Stimulated activated CD4-positive, alpha-beta T cell treated with anti-CD3 and anti-CD28 coated beads, TNF-alpha, amount 100 ng/mL, for 48 hours (primary cell): ENCODE results near the gene CYP26A1.

ENCODE experiments used
- DNase-seq, 3 donors: peaks; one replicate each; pipeline ENCODE4 v3.0.0-alpha.2; 2020; ENCODE audit warnings: low read depth in 3 of 3

Gene CYP26A1

DNA sequence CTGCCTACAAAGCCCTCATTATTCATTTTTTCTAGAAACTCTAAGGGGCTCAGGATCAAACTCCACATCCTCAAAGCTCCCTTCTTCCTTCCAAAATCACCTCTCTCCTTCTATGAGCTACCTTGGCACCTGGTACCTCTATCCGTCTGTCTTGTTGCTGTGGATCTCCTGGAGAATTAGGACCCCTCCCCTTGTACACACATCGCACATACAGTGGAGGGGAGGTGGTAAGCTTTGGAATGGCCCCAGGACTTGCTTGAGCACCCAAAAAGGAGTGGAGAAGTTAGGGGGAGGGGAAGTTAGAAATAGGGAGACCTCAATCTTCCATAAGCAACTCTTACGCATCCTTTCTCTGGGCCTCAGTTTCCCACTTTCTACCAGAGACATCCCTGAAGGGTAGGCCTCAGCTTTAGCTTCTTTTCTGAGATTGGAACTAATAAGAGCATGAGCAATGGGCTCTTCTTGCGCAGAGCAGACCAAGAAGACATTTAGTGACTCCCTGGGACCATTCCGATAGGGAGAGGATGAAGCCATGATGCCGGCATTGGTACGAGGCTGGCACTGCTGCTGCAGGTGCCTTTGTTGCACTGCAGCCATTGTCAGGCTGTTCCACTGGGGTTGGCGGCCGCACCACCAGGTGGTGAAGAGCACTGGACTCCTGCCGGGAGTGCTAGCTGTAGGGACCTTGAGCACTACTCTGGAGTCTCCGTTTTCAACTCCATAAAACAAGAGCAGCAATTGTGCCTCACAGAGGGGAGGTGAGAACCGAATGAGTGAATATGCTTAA lies 8.6 kb upstream of the CYP26A1 start:
- no peak for DNase-seq

DNA sequence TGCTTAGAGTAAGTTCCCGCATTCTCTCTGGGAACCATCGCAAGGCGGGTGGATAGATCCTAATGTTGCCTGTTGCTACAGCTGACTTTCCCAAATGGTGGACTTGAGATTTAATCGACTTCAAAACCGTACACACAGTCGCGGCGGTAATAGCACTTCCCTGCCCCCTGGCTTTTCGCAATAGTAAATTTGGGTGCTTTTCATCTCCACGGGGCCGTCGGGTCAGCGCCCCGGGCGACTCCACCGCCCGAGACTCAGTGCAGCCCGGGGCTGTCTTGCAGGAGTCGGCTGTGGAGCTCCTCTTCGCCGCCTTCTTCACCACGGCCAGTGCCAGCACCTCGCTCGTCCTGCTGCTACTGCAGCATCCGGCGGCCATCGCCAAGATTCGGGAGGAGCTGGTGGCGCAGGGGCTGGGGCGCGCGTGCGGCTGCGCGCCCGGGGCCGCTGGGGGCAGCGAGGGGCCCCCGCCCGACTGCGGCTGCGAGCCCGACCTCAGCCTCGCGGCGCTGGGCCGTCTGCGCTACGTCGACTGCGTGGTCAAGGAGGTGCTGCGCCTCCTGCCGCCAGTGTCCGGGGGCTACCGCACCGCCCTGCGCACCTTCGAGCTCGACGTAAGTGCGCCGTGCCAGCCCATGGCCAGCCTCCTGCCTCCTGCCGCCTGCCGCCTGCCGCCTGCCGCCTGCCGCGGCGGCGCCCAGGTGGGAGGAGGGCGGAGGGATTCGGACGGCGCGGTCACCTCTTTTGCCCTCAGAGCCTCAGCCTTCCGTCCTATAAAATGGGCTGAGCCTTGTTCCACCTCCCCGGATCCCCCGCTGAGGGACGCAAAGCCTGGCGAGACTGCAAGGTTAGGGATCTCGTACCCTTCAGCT lies 7.8 kb upstream of the CYP26A1 start:
- no peak for DNase-seq

DNA sequence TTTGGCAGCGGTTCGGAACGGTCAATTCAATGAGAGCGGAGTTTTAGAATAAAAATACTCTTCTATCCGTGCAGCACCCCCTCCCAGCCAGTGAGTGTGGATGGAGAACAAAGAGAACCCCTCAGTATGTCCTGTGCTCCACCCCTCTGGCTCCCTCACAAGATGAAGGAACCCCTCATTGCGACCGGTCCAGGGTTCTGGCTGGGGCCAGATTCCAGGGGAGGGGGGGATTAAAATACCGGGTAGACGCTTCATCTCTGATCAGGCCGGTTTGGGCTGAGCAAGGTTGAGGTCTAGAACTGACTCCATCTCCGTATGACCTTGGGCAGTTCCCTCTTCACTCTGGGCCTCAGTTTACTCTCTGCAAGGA lies 7.2 kb upstream of the CYP26A1 start:
- DNase-seq = no peak

DNA sequence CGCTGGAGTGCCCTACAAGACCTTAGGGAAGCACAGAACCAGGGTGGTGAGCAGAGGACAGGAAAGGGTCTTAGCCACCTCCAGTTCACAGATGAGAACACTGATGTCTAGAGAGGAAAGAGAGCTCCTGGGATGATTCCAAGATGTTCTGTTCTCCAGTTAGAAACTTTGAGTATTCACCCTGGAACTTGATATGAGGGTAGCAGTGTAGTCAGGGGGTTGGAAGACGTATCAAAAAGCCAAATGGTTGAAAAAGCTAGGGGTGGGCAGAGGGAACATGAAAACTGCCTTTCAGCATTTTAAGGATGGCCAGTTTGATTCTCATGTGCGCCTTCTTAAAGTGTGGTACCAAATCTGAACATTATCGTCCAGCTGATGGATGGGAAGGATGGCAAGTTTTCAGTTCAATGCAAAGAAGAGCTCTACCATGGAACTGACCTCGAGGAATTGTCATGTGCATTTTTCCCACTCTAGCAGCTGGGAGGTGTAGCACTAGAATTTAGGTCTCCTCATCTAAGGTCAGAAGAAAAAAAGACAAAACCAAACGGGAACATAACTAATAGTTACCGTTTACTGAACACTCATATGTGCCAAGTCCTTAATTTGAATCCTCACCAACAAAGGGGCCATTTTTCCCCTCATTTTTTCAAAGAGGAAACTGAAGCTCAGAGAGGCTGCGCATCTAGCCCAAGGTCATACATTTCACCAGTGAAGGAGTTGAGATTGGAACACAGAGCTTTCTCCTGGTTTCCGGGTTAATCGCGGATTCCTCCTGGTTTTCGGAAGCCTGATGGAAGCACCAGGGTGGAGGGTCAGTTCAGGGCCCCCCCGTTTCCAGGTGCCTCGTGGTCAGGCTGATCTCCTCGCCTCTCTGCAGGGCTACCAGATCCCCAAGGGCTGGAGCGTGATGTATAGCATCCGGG lies 6.0 kb upstream of the CYP26A1 start:
- no peak for DNase-seq

DNA sequence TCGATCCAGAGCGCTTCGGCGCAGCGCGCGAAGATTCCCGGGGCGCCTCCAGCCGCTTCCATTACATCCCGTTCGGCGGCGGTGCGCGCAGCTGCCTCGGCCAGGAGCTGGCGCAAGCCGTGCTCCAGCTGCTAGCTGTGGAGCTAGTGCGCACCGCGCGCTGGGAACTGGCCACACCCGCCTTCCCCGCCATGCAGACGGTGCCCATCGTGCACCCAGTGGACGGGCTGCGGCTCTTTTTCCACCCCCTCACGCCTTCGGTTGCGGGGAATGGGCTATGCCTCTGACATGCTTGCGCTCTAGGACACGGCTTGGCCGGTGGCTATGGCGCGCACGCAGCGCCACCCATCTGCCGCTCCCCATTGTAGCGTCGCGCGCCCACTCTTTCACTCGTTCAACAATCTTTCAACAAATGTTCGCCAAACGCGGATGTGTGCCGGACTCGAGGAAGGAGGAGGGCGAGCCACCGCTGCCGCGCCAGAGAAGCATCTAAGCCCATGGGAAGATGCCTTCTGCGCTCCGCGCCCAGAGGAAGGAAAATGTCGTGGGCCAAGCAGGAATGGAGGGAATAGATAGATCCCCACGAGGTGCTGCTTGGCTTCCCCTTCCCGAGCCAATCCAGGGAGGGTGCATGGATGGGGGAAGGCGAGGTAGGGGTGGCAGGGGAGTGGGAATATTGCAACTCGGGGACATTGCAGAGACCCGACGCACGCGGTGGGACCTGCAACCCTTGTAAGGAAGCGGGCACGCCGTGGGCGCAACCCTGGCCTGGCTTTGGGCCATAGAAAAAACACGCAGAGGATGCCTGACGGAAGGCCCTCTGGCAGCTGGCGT lies 5.1 kb upstream of the CYP26A1 start:
- no peak for DNase-seq

DNA sequence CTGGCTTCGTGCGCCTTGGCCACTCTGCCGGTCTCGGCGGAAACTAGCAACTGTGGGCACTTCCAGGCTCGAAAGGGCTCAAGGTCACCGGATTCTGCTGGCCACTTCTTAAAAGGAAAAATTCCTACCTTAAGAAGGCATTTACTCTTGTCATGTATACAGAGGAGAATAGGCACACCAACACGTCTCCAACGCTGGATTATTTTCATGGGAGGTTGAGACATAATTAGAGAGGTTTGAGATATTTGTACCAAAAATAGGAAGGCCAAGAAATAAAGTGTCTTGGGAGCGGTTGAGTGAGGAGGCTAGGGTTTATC lies 4.5 kb upstream of the CYP26A1 start:
- no peak for DNase-seq

DNA sequence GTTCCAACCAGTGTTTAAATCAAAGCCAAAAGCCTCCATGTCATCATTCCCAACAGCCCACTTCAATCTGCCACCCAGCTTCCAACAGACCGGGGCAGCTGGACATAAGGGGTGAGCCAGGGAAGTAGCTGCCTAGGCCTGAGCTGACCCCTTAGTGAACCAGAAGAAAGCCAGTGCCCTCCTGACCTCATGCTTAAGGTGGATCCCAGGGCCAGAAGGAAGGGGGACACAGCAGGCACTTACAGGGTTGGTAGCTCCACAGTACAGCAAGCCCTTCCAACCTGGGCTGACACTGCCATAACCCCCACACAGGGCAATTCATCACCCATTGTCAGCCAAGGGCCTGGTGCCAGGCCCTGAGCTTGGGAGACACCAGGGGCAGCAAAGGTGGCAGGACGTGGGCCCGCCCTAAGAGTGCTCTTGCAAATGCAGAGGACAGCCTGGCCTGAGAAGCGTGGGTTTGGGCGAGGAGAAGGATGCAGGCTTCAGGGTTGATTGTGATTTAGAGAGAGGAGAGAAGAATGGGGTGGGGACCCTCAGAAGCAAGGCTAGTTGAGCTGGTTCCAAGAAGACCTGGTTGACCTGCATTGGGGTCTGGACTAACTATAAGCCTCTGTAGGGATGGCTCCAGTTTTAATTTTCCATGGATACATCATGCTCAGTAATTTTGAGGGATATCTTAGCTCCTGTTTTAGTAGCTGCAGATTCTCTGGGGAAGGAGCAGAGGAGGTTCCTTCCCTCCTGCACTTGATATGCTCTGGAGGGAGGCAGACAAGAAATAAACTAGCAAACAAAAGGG lies 3.1 kb upstream of the CYP26A1 start:
- DNase-seq = no peak

DNA sequence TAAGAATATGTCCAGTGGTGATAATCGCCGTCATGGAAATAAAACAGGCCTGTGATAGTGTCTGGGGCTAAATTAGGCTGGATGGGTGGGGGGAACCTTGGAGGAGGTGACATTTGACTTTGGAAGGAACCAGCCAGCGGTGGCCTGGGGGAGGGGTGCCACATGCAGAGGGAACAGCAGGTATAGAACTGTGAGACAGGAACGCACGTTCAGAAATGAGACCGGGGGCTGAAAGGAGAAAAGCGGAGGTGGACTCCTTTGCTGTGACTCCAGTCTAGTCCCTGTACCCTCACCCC lies 2.6 kb upstream of the CYP26A1 start:
- no peak for DNase-seq

DNA sequence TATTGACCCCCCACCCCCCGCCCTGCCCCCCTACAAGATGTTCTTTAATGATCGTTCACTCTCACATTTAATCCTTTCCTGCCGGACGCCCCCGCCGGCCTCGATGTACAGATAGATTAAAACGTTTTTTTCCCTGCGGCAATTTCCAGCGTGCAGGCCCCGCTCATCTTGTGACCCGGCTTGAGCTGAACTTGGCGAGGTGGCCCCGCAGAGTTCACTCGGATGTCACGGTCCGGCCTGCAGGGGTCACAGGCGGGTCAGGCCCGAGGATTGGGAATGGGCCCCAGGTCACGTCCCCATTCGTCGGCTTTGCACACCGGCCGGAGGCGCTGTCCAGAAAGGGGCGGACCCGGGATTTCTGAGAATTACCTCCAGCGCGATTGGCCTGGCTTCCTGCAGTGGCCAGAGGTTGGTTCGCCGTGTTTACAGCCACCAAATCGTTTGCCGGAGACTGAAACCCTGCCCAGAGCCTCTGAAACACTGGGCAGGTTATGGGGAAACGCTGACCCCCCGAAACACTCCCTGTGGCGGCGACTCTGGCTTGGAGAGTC lies 1.9 kb upstream of the CYP26A1 start:
- DNase-seq = no peak

DNA sequence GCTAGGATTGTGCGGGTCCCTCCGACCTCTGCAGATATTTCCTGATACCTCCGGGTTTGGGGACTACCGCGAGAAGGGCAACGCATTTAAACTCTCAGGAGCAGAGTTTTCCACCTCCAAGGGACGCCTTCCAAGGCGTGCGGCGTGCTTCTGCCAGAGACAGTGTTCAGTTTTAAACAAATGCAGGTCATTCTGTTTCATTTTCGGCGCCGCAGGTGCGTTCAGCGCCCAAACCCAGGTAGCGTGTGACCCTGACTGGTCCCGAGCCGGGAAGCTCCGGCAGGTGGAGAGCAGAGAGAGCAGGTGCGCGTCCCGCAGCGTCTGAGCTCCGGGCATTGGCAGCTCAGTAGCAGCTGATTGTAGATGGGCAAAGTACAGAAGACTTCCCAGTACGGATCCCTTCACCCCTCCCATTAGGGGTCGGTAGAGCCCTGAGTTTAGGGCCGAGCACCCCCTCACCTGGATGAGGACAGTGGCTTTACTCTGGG lies 1.4 kb upstream of the CYP26A1 start:
- DNase-seq = no peak

DNA sequence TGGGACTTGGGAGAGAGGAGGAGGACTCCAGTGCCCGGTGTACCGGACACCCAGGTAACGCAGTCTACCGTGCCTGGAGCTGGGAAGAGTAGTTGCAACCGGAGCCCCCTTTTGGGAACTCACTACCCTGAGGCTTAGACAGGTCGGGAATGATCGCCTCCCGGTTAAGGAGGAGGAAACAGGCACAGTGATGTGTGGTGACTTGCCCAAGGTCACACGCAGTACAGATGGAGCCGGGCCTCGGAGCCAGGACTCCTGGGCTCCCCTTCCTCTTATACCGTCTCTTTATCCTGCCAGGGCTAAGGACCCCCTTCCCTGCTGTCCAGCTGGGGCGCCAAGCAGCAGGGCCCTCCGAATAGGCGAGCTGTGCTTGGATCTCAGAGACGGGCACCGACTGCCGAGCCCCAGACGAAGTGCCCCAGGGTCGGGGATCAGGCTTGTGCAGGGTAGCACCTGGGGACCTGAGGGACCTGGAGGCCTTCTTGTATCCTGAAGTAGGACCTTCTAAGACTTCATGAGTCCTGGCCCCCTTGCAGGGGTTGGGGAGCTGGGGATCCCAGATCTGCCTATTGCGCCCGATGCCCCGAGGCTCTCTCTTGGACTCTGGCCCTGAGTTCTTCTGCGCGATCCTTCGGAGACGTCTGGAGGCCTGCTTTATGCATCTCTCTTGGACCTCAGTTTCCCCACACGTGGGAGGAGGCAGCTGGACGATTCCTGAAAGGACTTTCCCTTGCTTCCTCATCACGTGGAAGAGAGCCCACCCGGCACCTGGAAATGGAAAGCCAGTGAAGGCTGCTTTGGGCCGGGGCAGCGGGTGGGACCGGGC lies 767 bp upstream of the CYP26A1 start:
- no peak for DNase-seq

DNA sequence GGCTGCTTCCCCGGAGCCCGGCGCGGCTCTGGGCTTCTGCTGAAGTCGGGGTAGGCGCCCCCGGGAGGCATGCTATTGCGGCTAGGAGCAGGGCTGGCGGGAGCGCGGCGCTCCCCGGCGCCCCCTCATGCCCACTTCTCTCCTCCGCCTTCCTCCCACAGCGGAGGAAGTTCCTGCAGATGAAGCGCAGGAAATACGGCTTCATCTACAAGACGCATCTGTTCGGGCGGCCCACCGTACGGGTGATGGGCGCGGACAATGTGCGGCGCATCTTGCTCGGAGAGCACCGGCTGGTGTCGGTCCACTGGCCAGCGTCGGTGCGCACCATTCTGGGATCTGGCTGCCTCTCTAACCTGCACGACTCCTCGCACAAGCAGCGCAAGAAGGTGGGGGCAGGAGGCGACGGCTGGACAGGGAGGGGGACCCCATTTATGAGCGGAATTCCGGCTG lies 479 bp downstream of the CYP26A1 start:
- DNase-seq = no peak

DNA sequence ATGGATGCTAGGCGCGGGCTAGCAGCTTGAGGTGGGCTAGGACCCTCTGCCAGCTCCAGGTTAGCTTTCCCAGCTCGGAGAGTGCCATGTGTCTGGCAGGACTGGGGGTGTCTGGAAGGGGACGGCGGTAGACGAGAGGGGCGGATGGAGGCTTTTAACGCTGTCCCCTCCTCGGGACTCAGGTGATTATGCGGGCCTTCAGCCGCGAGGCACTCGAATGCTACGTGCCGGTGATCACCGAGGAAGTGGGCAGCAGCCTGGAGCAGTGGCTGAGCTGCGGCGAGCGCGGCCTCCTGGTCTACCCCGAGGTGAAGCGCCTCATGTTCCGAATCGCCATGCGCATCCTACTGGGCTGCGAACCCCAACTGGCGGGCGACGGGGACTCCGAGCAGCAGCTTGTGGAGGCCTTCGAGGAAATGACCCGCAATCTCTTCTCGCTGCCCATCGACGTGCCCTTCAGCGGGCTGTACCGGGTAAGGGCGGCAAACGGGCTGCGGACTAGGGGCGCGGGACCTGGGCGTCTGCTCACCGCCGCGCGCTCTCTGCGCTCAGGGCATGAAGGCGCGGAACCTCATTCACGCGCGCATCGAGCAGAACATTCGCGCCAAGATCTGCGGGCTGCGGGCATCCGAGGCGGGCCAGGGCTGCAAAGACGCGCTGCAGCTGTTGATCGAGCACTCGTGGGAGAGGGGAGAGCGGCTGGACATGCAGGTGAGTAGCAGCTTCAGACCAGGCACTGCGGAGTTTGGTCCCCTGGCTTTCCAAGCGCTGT lies 1.1 kb downstream of the CYP26A1 start:
- no peak for DNase-seq

DNA sequence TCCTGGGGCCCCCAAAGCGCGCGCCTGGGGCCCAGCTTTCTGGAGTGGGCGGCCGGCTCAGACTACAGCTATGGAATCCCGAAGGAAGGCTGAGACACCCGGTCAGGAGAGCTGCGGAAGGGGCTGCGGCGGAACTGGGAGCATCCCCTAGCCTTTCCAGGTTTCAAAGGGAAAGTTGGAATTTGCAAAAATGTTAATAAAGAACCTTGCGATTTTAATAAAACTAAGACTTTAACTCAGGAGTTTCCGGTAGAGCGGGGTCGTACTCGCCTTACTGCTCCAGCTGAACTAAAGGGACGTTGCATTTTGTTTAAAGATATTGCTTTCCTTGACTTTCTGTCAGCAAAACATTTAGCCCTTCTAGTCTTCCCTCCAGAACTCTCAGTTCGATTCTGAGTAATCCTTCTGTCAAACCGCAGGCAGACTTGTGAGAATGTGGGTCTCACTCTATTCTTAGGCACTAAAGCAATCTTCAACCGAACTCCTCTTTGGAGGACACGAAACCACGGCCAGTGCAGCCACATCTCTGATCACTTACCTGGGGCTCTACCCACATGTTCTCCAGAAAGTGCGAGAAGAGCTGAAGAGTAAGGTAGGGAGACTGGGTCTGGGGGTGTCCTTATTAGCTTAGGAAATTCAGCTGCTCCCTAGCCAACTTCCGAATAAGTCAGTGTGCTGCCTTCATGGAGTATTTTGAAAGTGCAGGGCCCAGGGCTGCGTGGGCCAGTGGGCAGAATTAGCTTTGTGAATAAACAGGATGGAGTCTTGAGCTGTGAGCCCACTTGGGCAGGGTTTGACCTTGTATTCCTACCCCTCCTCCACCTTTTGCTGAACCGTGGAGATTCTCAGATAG lies 1.9 kb downstream of the CYP26A1 start:
- no peak for DNase-seq

DNA sequence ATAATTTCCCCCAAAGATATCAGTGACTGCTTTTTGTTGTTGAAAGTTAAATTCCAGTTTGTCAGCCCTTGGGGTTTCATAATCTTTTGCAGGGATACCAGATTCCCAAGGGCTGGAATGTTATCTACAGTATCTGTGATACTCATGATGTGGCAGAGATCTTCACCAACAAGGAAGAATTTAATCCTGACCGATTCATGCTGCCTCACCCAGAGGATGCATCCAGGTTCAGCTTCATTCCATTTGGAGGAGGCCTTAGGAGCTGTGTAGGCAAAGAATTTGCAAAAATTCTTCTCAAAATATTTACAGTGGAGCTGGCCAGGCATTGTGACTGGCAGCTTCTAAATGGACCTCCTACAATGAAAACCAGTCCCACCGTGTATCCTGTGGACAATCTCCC lies 3.2 kb downstream of the CYP26A1 start:
- DNase-seq = no peak

DNA sequence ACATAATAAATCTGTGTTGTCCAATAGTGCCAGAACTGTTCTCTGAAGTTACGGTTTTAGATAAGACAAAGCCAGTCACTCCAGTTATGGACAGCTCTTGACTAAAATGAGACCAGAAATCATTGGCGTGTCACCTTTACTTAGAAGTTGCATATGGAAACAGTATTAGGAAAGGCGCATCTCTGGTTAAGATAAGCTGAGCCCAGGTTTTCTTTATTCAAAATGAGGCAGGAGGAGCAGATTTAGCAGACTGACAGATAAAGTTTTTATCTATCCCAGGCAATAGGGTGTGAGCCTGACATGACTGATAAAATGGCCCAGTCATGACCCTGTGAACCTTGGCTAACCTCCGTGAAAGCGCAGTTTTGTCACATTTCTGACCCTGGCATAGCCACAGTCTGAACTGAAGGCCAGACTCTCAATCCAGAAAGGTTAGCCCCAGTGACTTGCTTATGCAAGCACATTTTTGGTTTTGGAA lies 4.2 kb downstream of the CYP26A1 start:
- no peak for DNase-seq

DNA sequence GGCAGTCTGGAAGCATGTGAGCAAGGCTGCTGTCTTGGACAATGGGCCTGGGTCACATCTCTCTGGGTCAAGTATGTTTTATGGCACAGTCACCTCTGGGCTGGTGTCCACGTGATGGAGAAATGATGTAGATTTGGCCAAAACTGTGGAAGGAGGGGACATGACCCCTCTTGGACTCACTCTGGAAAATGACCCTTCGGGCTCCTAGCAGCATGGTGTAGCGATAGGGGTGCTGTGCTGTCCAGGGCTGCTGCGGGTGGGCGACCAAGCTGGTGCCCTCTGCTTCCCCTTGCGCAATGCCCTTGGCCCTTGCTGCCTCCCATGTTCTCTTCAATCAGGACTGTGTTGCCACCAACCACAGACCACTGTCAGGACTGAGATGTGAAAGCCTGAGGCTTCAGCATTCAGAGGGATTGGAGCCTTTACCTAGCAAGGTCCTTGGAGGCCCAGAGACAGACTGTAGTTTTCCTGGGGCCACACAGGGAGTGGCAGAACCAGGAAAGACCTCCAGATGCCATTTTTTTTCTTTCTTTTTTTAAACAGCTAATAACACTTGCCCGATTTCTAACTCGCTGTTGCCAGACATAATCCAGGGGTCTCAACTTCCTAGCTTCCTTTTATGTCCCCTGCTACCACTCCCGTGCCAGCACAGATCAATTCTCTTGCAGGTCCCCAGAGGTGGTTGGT lies 6.1 kb downstream of the CYP26A1 start:
- no peak for DNase-seq
